ENCODE results near the gene VSX1. TPM values are rescaled to one million over a fixed set of nuclear protein-coding genes. Genes with fewer than 3 reads are reported as not detected.

VSX1 gene
- total and polyA plus RNA-seq, 7 donors = 0.03 TPM; not detected in 6

GRCh38 chr20:25038103-25038410, 43.9 kb downstream of the VSX1 start:
- H3K27me3 ChIP-seq = no peaks in the 10 kb centered on the region
- H3K36me3 ChIP-seq = no peaks in the 10 kb centered on the region
- intact Hi-C loops (cut with DNase I) = loop anchor here (5.0 to 10.0 kb wide), 2 partner anchors 41 to 587 kb away; partner anchors contain the start of gene NANP
- peaks cover 0 to 100% (median 93%) of the 10 kb centered on the region in 4 donors for H3K4me1 ChIP-seq
- H3K9me3 ChIP-seq = no peaks in the 10 kb centered on the region
- TF ChIP-seq EP300 (IDR thresholded peaks at IDR 0.05) = no peak
- TF ChIP-seq POLR2AphosphoS5 (IDR thresholded peaks at IDR 0.05) = no peak
- TF ChIP-seq CTCF (IDR thresholded peaks at IDR 0.05) = no peak
- TF ChIP-seq POLR2A (IDR thresholded peaks at IDR 0.05) = no peak
- 40 to 43% methylated on average over 3 of the region's 3 CpGs for WGBS, 2 donors
- peak overlapping the region; percentile 88 to 93 (median 88) for H3K27ac ChIP-seq
- no peak overlapping the region for H3K4me3 ChIP-seq
- no peak for DNase-seq

- WGBS, 2 donors = 60 to 64% methylated on average over 15 of the region's 15 CpGs
- no peak for TF ChIP-seq POLR2A (IDR thresholded peaks at IDR 0.05)
- TF ChIP-seq POLR2AphosphoS5 (IDR thresholded peaks at IDR 0.05) = peak in 1 of 4 donors; percentile 18
- Histone ChIP-seq H3K36me3 (no peaks in the 10 kb centered on the region), H3K27ac (peak overlapping the region; percentile 88 to 93 (median 88)), H3K4me3 (no peak overlapping the region), H3K9me3 (no peaks in the 10 kb centered on the region), H3K27me3 (no peaks in the 10 kb centered on the region), H3K4me1 (peaks cover 0 to 100% (median 93%) of the 10 kb centered on the region in 4 donors)
- DNase-seq = no peak
- intact Hi-C loops (cut with DNase I) = loop anchor here (5.0 to 10.0 kb wide), 2 partner anchors 40 to 587 kb away; partner anchors contain the start of gene NANP
Measured at GRCh38 chr20:25037288-25038102, 44.4 kb downstream of the VSX1 start.

GRCh38 chr20:25036331-25036936, 45.5 kb downstream of the VSX1 start:
- no peak for DNase-seq
- H3K27ac ChIP-seq = peak overlapping the region; percentile 88 to 93 (median 88)
- TF ChIP-seq EP300 (IDR thresholded peaks at IDR 0.05) (no peak), POLR2A (IDR thresholded peaks at IDR 0.05) (no peak), POLR2AphosphoS5 (IDR thresholded peaks at IDR 0.05) (no peak), CTCF (IDR thresholded peaks at IDR 0.05) (no peak)
- 27 to 51% methylated on average over 7 of the region's 7 CpGs for WGBS, 2 donors
- intact Hi-C loops (cut with DNase I) = loop anchor here (5.0 to 10.0 kb wide), 2 partner anchors 39 to 588 kb away; partner anchors contain the start of gene NANP
- H3K9me3 ChIP-seq = no peaks in the 10 kb centered on the region
- H3K36me3 ChIP-seq = no peaks in the 10 kb centered on the region
- H3K27me3 ChIP-seq = no peaks in the 10 kb centered on the region
- peaks cover 0 to 100% (median 92%) of the 10 kb centered on the region in 4 donors for H3K4me1 ChIP-seq
- H3K4me3 ChIP-seq = no peak overlapping the region

- Histone ChIP-seq H3K36me3 (no peaks in the 10 kb centered on the region), H3K9me3 (no peaks in the 10 kb centered on the region), H3K27me3 (no peaks in the 10 kb centered on the region), H3K4me1 (peaks cover 0 to 100% (median 88%) of the 10 kb centered on the region in 4 donors), H3K27ac (peak overlapping the region; percentile 88 to 93 (median 88)), H3K4me3 (no peak overlapping the region)
- intact Hi-C loops (cut with DNase I) = loop anchor here (5.0 to 10.0 kb wide), 2 partner anchors 39 to 589 kb away; partner anchors contain the start of gene NANP
- no peak for TF ChIP-seq POLR2A (IDR thresholded peaks at IDR 0.05)
- TF ChIP-seq CTCF (IDR thresholded peaks at IDR 0.05) = no peak
- no peak for TF ChIP-seq EP300 (IDR thresholded peaks at IDR 0.05)
- no peak for TF ChIP-seq POLR2AphosphoS5 (IDR thresholded peaks at IDR 0.05)
- 23 to 64% methylated on average over 4 of the region's 4 CpGs for WGBS, 2 donors
- no peak for DNase-seq
Measured at GRCh38 chr20:25035921-25036320, 46.0 kb downstream of the VSX1 start.

GRCh38 chr20:25033924-25034300, 48.0 kb downstream of the VSX1 start:
- H3K9me3 ChIP-seq = no peaks in the 10 kb centered on the region
- peaks cover 0 to 18% (median 7%) of the 10 kb centered on the region in 4 donors for H3K36me3 ChIP-seq
- H3K27ac ChIP-seq = peak overlapping the region; percentile 71 to 93 (median 80)
- intact Hi-C loops (cut with DNase I) = loop anchor here (10.0 kb wide), 1 partner anchor 591 kb away; the partner anchor contains the start of gene NANP
- WGBS, 2 donors = 16 to 69% methylated on average over 3 of the region's 3 CpGs
- H3K27me3 ChIP-seq = no peaks in the 10 kb centered on the region
- peak; percentile 82 for DNase-seq
- H3K4me1 ChIP-seq = peaks cover 0 to 93% (median 69%) of the 10 kb centered on the region in 4 donors
- TF ChIP-seq EP300 (IDR thresholded peaks at IDR 0.05) = no peak
- peak; percentile 18 to 60 (median 40) for TF ChIP-seq POLR2AphosphoS5 (IDR thresholded peaks at IDR 0.05)
- no peak overlapping the region for H3K4me3 ChIP-seq

Data from sigmoid colon (tissue), 7 donors.